ENCODE results near the gene RAPGEF4.

GRCh38 chr2:172909454-172909853 lies 173.8 kb downstream of the RAPGEF4 start:
- no peak for TF ChIP-seq CTCF (conservative IDR thresholded peaks at IDR 0.05; ENCODE audit: low read depth, low read length)
- TF ChIP-seq RAD21 (IDR thresholded peaks at IDR 0.05; ENCODE audit: low read length), result no peak
- TF ChIP-seq ELK1 (IDR thresholded peaks at IDR 0.05; ENCODE audit: borderline replicate concordance, low read depth, low read length), result no peak

All from IMR-90 (cell line).